ENCODE data around the gene ACOT4.
A peak's percentile ranks its signal among the peaks of the same experiment; 100 is the strongest.
"Not testable (repeated sequence)": the region's sequence is repeated elsewhere in the genome, so short reads cannot be mapped to it uniquely, and the experiment has no call there.

ACOT4 gene

DNA sequence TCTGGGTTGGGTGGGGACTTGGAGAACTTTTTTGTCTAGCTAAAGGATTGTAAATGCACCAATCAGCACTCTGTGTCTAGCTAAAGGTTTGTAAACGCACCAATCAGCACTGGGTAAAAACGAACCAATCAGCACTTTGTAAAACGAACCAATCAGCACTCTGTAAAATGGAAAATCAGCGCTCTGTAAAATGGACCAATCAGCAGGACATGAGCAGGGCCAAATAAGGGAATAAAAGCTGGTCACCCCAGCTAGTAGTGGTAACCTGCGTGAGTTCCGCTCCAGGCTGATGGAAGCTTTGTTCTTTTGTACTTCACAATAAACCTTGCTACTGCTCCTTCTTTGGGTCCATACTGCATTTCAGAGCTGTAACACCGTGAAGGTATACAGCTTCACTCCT, 24.3 kb upstream of the ACOT4 start:
- DNase-seq (ENCODE audit: low read depth): no peak
- H3K4me3 ChIP-seq (ENCODE audit: low read length): no peak overlapping the region
- TF ChIP-seq, protein P1, sequence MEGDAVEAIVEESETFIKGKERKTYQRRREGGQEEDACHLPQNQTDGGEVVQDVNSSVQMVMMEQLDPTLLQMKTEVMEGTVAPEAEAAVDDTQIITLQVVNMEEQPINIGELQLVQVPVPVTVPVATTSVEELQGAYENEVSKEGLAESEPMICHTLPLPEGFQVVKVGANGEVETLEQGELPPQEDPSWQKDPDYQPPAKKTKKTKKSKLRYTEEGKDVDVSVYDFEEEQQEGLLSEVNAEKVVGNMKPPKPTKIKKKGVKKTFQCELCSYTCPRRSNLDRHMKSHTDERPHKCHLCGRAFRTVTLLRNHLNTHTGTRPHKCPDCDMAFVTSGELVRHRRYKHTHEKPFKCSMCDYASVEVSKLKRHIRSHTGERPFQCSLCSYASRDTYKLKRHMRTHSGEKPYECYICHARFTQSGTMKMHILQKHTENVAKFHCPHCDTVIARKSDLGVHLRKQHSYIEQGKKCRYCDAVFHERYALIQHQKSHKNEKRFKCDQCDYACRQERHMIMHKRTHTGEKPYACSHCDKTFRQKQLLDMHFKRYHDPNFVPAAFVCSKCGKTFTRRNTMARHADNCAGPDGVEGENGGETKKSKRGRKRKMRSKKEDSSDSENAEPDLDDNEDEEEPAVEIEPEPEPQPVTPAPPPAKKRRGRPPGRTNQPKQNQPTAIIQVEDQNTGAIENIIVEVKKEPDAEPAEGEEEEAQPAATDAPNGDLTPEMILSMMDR (conservative IDR thresholded peaks at IDR 0.05; ENCODE audit: low read length): no peak

DNA sequence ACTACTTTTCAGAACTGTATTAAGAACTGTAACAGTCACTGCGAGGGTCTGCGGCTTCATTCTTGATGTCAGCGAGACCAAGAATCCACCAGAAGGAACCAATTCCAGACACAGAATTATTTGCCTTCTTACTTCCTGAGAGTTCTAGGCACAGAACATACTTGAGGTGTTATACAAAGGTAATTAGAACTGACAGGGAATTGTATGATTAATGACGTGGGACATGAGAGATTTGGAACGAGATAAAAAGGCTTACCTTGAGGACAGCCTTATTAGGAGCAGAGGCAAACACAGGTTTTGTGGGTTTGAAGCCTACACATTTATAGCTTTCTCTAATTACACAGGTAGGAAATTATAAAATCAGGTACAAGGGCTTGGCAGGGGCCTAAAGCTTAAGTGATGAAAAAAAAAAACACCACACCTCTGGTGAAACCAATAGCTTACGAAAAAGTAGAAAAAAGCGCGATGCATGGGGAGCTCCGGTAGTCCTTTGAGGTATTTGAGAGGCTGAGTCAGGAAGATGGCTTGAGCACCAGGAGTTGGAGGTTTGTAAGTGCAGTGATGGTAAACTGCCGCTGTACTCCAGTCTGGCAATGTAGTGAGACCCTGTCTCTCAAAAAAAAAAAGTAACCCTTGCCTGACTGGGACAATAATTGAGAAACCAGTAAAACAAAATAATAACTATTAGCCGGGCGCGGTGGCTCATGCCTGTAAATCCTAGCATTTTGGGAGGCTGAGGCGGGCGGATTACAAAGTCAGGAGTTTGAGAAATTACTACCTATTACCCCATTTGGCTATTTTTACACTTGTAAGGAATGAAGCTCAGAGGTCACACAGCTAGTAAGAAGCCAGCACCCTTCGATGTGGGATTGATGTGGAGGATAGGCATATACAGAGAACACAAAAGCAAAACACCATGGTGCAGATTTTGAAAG, 23.5 kb upstream of the ACOT4 start:
- TF ChIP-seq, protein P1 (conservative IDR thresholded peaks at IDR 0.05; ENCODE audit: low read length): no peak
- peak overlapping the region; percentile 75 for H3K4me3 ChIP-seq (ENCODE audit: low read length)
- peak; percentile 33 for DNase-seq (ENCODE audit: low read depth)

DNA sequence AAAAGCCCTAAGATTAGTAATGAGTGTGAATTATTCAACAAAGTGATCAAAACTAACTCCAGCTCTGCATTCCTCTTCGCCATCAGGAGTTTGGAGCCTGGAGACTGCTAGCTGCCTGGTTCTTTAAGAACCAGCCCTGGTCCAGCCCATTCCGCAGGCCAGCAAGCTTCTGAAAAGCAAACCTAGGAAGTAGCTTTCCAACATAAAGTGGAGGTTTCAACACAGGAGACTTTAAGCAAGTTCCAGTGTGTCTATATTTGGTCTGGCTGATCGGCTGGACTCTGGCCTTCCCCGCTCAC, 22.8 kb upstream of the ACOT4 start:
- peak overlapping the region; percentile 75 for H3K4me3 ChIP-seq (ENCODE audit: low read length)
- DNase-seq (ENCODE audit: low read depth): not testable (repeated sequence)

DNA sequence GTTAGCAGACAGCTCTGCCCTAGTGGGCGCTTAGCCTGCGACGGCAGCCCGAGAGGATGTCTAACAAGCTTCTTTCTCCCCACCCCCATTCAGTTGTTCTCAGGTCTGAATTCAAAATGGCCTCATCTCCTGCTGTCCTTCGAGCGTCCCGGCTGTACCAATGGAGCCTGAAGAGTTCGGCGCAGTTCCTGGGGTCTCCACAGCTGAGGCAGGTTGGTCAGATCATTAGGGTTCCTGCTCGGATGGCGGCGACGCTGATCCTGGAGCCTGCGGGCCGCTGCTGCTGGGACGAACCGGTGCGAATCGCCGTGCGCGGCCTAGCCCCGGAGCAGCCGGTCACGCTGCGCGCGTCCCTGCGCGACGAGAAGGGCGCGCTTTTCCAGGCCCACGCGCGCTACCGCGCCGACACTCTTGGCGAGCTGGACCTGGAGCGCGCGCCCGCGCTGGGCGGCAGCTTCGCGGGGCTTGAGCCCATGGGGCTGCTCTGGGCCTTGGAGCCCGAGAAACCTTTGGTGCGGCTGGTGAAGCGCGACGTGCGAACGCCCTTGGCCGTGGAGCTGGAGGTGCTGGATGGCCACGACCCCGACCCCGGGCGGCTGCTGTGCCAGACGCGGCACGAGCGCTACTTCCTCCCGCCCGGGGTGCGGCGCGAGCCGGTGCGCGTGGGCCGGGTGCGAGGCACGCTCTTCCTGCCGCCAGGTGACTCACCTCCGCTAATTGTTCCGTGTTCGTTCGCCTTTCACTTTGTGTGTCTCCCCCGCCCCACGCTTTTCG, 22.3 kb upstream of the ACOT4 start, which contains the start of gene ACOT2:
Gene ACOT2 (plus strand): TSS at position 29 of the 774 bp plus-strand sequence. CDS start 28 bp downstream, at position 57.
- DNase-seq (ENCODE audit: low read depth): peak; percentile 94

DNA sequence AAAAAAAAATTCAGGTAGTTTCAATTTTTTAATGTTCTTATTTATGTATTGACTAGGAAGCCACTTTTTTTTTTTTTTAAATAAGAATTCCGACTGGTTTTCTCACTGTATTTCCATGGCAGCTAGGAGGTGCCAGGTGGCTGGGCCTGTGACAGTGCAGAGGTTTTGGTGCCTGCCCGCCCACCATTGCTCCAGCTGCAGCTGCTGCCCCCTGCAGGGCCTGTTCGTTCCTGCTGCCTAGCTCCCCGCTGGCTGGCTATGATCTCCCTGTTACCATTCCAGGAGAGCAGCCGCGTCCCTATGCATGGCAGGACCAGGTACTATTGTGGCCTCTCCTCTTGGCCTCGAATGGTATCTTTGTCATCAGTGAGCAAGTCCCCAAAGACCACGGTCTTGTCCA, 20.8 kb upstream of the ACOT4 start:
- peak; percentile 32 for DNase-seq (ENCODE audit: low read depth)
- TF ChIP-seq, protein P1 (conservative IDR thresholded peaks at IDR 0.05; ENCODE audit: low read length): peak; percentile 53
- not testable (repeated sequence) for H3K4me3 ChIP-seq (ENCODE audit: low read length)

More for the DNA sequence above, 22.3 kb upstream of the ACOT4 start, which contains the start of gene ACOT2:
- TF ChIP-seq, protein P1 (conservative IDR thresholded peaks at IDR 0.05; ENCODE audit: low read length): peak; percentile 25; the same call in 1 of the 2 replicates
- peak within 1 kb of the TSS; percentile 75 for H3K4me3 ChIP-seq (ENCODE audit: low read length)

DNA sequence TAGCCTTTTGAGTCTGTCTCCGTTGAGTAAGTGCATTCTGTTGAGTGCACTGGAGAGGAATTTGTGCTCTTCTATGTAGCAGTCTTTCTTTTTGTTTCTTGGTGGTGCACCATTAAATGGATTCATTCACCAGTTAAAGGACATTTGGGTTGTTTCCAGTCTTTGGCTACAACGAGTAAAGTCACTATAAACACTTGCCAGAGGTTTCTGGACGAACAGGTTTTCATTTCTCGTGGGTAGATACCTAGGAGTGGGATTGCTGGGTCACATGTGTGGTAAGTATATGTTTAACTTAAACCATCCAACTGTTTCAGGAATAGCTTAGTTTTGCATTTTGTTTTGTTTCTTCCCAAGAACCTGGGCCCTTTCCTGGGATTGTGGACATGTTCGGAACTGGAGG, 18.6 kb upstream of the ACOT4 start:
- not testable (repeated sequence) for DNase-seq (ENCODE audit: low read depth); H3K4me3 ChIP-seq (ENCODE audit: low read length)

DNA sequence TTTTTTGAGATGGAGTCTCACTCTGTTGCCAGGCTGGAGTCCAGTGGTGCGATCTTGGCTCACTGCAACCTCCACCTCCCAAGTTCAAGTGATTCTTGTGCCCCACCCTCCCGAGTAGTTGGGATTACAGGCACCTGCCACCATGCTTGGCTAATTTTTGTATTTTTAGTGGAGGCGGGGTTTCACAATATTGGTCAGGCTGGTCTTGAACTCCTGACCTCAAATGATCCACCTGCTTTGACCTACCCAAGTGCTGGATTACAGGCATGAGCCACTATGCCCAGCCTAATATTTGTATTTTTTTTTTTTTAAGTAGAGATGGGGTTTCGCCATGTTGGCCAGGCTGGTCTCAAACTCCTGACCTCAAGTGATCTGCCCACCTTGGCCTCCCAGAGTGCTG, 17.9 kb upstream of the ACOT4 start:
- not testable (repeated sequence) for H3K4me3 ChIP-seq (ENCODE audit: low read length); DNase-seq (ENCODE audit: low read depth)

DNA sequence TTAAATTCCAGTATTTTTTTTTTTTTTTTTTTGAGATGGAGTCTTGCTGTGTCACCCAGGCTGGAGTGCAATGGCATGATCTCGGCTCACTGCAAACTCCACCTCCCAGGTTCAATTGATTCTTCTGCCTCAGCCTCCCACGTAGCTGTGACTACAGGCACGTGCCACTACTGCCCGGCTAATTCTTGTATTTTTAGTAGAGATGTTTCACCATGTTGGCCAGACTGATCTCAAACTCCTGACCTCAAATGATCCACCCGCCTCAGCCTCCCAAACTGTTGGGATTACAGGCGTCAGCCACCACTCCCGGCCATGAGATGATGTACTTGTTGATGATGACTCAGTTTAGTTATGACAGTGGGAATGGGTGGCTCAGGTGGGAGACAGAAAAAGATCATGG, 17.4 kb upstream of the ACOT4 start:
- DNase-seq (ENCODE audit: low read depth); H3K4me3 ChIP-seq (ENCODE audit: low read length): not testable (repeated sequence)

DNA sequence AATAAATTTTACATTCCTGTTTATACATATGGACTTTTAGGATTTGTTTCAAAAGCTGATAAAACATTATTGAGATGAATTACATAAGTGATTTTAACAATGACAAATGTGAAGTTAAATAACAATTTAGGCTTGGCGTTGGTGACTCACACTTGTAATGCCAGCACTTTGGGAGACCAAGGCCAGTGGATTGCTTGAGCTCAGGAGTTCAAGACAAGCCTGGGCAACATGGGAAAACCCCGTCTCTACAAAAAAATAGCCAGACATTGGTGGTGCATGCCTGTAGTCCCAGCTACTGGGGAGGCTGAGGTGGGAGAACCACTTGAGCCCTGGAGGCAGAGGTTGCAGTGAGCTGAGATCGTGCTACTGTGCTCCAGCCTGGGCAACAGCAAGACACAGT, 15.3 kb upstream of the ACOT4 start:
- DNase-seq (ENCODE audit: low read depth): no peak

DNA sequence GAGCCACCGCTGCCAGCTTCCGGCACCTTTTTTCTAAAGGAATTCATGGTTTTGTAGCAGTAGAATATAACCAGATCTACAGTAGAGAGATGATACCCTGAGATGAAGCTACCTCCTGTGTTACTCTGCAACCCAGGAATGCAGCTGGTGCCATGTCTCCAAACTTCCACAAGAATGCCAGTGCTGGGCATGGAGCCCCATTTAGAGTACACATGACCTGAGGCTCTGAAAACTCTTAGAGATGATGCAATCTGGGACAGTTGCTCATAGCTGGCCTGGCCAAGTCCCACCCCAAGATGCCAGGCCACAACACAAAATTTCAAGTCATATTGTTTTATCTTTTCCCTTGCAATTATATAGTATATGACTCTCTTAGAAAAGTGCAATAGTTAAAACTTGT, 14.5 kb upstream of the ACOT4 start:
- not testable (repeated sequence) for DNase-seq (ENCODE audit: low read depth)

More for the DNA sequence above, 15.3 kb upstream of the ACOT4 start:
- no peak overlapping the region for H3K4me3 ChIP-seq (ENCODE audit: low read length)
- TF ChIP-seq, protein P1 (conservative IDR thresholded peaks at IDR 0.05; ENCODE audit: low read length): no peak

DNA sequence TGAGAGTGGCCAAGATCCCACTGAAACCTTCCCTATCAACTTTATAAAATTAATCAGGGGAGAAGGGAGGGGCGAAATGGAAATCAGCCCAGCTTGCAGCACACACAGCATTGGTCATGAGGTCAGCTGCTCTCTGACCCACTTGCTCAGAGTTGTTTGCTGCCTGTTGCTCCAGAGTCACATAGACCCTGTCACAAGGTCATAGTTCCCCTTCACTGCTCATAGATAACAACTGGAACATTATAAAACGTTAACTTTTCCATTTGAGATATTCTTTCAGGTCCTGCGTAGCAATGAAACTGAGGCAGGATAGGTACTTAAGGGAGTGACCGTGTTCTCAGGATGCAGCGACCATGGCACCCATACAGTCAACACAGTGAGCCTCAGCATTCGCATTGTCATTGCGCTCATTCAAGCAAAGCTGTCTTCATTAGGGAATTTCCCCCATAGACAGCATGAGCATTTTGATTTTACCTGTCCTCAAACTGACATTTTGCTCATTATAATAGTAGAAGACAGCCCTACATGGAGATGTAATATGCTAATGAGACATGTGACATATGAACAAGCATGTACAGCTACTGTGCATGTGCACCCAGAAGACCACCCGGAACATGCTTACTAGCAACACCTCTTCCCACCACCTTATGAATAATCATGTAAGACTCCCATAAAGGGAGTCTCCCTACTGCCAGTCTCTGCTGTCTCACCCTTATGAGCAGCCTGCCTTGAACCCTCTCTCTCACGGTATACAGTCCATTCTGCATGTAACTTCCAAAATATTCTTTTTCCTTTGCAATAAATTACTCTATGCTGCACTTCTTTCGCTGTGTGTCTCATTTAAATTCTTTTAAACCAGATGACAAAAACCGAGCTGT, 9.3 kb upstream of the ACOT4 start:
- not testable (repeated sequence) for DNase-seq (ENCODE audit: low read depth); H3K4me3 ChIP-seq (ENCODE audit: low read length)

More for the DNA sequence above, 14.5 kb upstream of the ACOT4 start:
- H3K4me3 ChIP-seq (ENCODE audit: low read length): not testable (repeated sequence)
